Prostate gland (tissue), 2 donors: ENCODE measurements around the gene NUP160. TPM values are rescaled to one million over a fixed set of nuclear protein-coding genes. Genes with fewer than 3 reads are reported as not detected.

ENCODE experiments used
- DNase-seq: peaks from one replicate; pipeline ENCODE4 v3.0.0-alpha.2; 2019; ENCODE audit warnings: low spot score
- H3K27ac ChIP-seq, 2 donors: fragments of 200-600 bp; sonication (generic); 2 replicates each; pipeline ENCODE4 v1.5.1; 2017 to 2019
- H3K27me3 ChIP-seq: fragments of 200-600 bp; sonication (generic); replicated peaks from 2 replicates; pipeline ENCODE4 v1.5.1; 2019; ENCODE audit not compliant: insufficient read depth
- H3K36me3 ChIP-seq, 2 donors: fragments of 200-600 bp; sonication (generic); 1 replicate in 1 of 2; 2 replicates in 1 of 2; pipeline versions ENCODE4 v1.5.1 to v1.8.1; 2017 to 2019
- H3K4me1 ChIP-seq: fragments of 200-600 bp; sonication (generic); replicated peaks from 2 replicates; pipeline ENCODE4 v1.5.1; 2019
- H3K4me3 ChIP-seq, 2 donors: fragments of 200-600 bp; sonication (generic); 2 replicates each; pipeline ENCODE4 v1.5.1; 2017 to 2019
- H3K9me3 ChIP-seq: fragments of 200-600 bp; sonication (generic); 2 replicates; pipeline ENCODE4 v1.5.1; 2017
- CTCF ChIP-seq, 4 experiments: fragments of 200-600 bp in 2 of 4; fragments of 450-650 bp in 2 of 4; sonication (generic) in 2 of 4; IDR thresholded peaks; 1 replicate in 3 of 4; 2 replicates in 1 of 4; pipeline ENCODE4 v1.5.1; 2016 to 2019; ENCODE audit warnings: antibody characterized with exemption in 4 of 4, mild to moderate bottlenecking in 2 of 4, moderate library complexity in 2 of 4
- POLR2A ChIP-seq: fragments of 450-650 bp; IDR thresholded peaks from one replicate; pipeline ENCODE4 v1.6.1; 2016; ENCODE audit warnings: antibody characterized with exemption, mild to moderate bottlenecking
- POLR2AphosphoS5 ChIP-seq: sonication (generic); formaldehyde crosslinking; IDR thresholded peaks from one replicate; pipeline ENCODE4 v1.6.1; 2017; ENCODE audit warnings: antibody characterized with exemption
- WGBS: methylation state at CpG from one replicate; pipeline ENCODE4 v1.1.5; 2018; 5-methylcytosine and 5-hydroxymethylcytosine counted together
- intact Hi-C: fragments of 100-400 bp; cut with DNase I; formaldehyde crosslinking; loops from one replicate; pipeline ENCODE4 v1.14.2; 2022
- total RNA-seq, 2 donors: library from RNA; depleted of rRNA; stranded (reverse); fragments of >200 nt; gene quantifications; one replicate each; pipeline ENCODE4 v1.1.0, GENCODE V29; 2016

Gene NUP160
- total RNA-seq, 2 donors from 2014 or later: 17.9 to 43.2 TPM

DNA sequence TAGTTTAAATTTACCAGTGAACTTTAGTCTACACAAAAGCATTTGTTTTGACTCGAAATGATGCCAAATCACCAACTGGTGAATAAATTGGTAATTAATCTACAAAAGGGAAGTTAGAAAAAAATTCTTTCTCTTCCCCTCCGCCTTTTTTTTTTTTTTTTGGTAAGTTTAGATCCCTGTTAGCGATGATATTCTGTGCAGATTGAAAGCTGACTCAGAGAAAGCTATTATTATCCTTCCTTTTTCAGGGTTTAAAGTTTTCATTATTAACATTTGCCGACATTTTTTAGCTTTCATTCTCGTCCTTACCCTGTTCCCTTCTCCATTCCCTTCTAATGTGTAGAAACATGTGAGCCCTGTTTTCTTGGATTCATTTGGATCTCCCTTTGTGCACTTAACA, 16.8 kb upstream of the NUP160 start:
- WGBS: 66% methylated on average over 5 of the region's 5 CpGs
- intact Hi-C loops: no loop called here
- H3K36me3 ChIP-seq: no peaks in the 10 kb centered on the region
- H3K9me3 ChIP-seq: no peaks in the 10 kb centered on the region
- TF ChIP-seq POLR2A (no peak), CTCF (IDR thresholded peaks at IDR 0.05) (no peak), POLR2AphosphoS5 (no peak)
- no peaks in the 10 kb centered on the region for H3K4me1 ChIP-seq
- H3K27ac ChIP-seq: no peak overlapping the region
- no peaks in the 10 kb centered on the region for H3K27me3 ChIP-seq
- no peak overlapping the region for H3K4me3 ChIP-seq
- no peak for DNase-seq

DNA sequence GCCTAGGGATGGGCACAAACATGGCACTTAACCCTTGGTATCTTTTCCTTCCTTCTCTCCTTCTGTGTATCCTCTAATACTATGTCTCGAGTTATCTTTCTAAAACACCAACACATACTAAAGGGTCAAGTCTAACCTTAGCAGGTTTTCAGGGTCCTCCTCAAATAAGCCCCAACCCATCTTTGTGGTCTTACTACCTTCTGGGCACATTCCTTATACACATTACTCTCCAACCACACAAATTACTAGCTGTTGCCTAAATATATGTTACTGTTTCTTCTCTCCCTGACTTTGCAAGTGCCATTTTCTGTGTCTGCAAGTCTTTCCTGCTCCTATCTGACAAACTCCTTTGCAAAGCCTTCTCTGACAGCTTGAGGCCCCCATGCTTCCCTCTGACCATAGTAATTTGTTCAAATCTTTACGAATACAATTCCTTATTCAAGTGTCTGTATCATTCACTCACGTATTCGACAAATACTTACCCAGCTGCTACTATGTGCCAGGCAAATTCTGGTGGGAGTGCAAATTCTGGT, 15.8 kb upstream of the NUP160 start:
- H3K27me3 ChIP-seq: no peaks in the 10 kb centered on the region
- 92% methylated on average over 4 of the region's 4 CpGs for WGBS
- no peak overlapping the region for H3K4me3 ChIP-seq
- intact Hi-C loops: no loop called here
- H3K9me3 ChIP-seq: no peaks in the 10 kb centered on the region
- no peak for DNase-seq
- no peak overlapping the region for H3K27ac ChIP-seq
- no peaks in the 10 kb centered on the region for H3K4me1 ChIP-seq
- H3K36me3 ChIP-seq: no peaks in the 10 kb centered on the region
- TF ChIP-seq POLR2AphosphoS5 (no peak), POLR2A (no peak), CTCF (IDR thresholded peaks at IDR 0.05) (no peak)

GRCh38 chr11:47863189-47863897, 15.2 kb upstream of the NUP160 start:
- no peaks in the 10 kb centered on the region for H3K9me3 ChIP-seq
- H3K27me3 ChIP-seq: no peaks in the 10 kb centered on the region
- no peaks in the 10 kb centered on the region for H3K4me1 ChIP-seq
- 57% methylated on average over 4 of the region's 4 CpGs for WGBS
- no peaks in the 10 kb centered on the region for H3K36me3 ChIP-seq
- intact Hi-C loops: no loop called here
- no peak for DNase-seq
- no peak overlapping the region for H3K27ac ChIP-seq
- no peak overlapping the region for H3K4me3 ChIP-seq
- no peak for TF ChIP-seq POLR2AphosphoS5
- TF ChIP-seq CTCF (IDR thresholded peaks at IDR 0.05): no peak
- no peak for TF ChIP-seq POLR2A

DNA sequence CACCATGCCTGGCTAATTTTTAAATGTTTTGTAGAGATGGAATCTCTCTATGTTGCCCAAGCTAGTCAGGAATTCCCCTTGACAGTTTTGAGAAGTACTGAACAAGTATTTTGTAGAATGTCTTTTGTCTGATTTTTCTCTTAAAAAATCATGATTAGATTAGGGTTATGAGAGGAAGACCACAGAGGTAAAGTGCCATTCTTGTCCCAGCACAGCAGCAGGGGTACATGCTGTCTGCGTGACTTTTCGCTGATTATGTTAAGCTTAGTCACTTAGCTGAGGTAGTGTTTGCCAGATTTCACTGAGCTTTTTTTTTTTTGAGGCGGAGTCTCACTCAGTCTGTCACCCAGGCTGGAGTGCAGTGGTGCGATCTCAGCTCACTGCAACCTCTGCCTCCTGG, 13.6 kb upstream of the NUP160 start:
- H3K4me1 ChIP-seq: no peaks in the 10 kb centered on the region
- H3K4me3 ChIP-seq: no peak overlapping the region
- H3K27me3 ChIP-seq: no peaks in the 10 kb centered on the region
- intact Hi-C loops: no loop called here
- TF ChIP-seq CTCF (IDR thresholded peaks at IDR 0.05) (no peak), POLR2A (no peak), POLR2AphosphoS5 (no peak)
- H3K27ac ChIP-seq: no peak overlapping the region
- DNase-seq: no peak
- H3K36me3 ChIP-seq: no peaks in the 10 kb centered on the region
- H3K9me3 ChIP-seq: no peaks in the 10 kb centered on the region
- 86% methylated on average over 4 of the region's 4 CpGs for WGBS

DNA sequence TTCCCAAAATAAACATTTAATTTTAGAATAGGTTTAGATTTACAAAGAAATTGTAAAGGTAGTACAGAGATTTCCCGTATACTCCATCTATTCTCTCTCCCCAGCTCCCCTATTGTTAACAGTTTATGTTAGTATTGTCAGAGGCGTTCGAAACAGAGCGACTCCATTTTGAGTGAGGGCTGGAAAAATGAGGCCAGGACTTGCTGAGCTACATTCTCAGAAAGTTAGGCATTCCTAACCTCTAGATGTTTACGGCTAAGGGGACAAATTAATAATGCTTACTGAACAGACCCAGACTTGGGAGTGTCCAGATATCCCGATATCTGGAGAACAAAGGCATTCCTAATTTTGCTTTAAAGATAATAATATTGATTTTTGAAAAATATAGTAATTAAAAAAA, 12.4 kb upstream of the NUP160 start:
- 71% methylated on average over 6 of the region's 6 CpGs for WGBS
- H3K9me3 ChIP-seq: no peaks in the 10 kb centered on the region
- H3K4me3 ChIP-seq: no peak overlapping the region
- H3K36me3 ChIP-seq: no peaks in the 10 kb centered on the region
- DNase-seq: no peak
- intact Hi-C loops: no loop called here
- TF ChIP-seq POLR2AphosphoS5 (no peak), CTCF (IDR thresholded peaks at IDR 0.05) (no peak), POLR2A (no peak)
- H3K27ac ChIP-seq: no peak overlapping the region
- no peaks in the 10 kb centered on the region for H3K27me3 ChIP-seq
- no peaks in the 10 kb centered on the region for H3K4me1 ChIP-seq
